HG03135 (cell line): ENCODE results near the gene EVA1A.
"Not testable (repeated sequence)": the region's sequence is repeated elsewhere in the genome, so short reads cannot be mapped to it uniquely, and the experiment has no call there.

Experiments
- ATAC-seq: cut with Tn5 transposase; IDR thresholded peaks from one replicate; pipeline ENCODE4 v1.9.1; 2021; ENCODE audit warnings: mild to moderate bottlenecking, moderate library complexity; ENCODE audit not compliant: unreplicated experiment

EVA1A gene

DNA sequence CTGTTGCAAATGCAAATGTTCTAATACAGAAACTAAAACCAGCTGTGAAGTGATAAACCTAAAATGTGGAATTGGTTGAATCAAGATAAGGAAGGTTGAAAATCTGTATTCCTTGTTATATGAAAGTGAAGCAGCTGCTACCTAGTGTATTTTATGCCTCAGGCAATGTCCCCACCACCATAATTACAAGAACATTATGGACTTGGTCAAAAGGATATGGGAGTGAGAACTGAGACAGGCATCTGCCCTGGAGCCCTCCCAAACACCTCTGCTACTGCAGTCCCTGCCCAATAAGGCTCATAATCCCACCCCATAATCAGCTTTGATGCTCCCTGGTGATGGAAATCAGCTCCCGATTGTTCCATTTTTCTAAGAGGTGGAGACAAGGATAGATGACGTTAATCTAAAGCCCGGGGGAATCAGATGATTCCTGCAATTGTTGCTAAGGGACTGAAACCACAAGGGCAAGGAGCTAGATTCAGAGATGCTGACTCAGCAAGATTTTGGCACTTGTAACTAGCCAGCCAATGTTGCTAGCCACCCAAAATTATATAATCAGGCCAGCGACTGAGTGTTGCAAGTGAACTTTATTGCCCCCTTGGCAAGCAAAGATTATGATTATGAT lies 69.5 kb downstream of the EVA1A start:
- no peak for ATAC-seq

DNA sequence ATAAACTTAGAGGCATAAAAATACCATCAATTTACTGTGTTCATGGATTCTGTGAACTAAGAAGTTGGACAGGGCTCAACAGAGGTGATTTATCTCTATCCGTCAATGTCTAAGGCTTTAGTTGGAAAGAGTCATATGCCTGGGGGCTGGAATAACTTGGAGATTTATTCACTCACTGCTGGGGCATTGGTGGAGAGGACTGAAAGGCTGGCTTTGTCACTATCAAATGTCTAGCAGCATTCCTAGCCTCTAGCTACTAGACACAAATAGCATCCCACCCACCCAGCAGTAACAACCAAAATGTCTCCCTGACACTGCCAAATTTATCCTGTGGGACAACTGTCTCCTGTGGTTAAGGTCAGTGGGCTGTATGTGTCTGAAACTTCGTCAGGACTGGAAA lies 71.0 kb downstream of the EVA1A start:
- ATAC-seq = no peak

DNA sequence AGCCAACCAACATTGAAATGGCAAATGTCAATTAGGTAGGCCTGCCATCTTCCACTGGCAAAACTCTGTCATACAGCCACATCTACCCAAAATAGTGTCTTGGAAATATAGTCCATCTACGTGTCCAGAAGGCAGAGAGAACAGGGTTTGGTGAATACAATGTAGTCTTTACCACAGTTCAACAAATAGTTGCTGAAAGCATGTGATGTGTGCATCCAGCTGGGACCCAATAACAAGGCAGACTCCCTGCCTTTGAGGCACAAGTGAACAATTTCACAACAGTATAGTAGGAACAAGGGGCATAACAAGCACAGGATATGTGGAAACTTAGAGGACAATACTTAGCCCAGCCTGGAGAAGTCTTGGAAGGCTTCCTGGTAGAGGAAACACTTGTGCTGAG lies 72.6 kb downstream of the EVA1A start:
- ATAC-seq = no peak

DNA sequence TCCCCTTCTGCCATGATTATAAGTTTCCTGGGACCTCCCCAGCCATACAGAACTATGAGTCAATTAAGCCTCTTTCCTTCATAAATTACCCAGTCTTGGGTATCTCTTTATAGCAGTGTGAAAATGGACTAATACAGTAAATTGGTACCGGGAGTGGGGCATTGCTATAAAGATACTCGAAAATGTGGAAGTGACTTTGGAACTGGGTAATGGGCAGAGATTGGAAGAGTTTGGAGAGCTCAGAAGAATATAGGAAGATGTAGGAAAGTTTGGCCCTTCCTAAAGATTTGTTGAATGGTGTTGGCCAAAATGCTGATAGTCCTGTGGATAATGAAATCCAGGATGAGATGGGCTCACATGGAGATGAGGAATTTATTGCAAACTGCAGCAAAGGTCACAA lies 74.0 kb downstream of the EVA1A start:
- ATAC-seq = not testable (repeated sequence)

DNA sequence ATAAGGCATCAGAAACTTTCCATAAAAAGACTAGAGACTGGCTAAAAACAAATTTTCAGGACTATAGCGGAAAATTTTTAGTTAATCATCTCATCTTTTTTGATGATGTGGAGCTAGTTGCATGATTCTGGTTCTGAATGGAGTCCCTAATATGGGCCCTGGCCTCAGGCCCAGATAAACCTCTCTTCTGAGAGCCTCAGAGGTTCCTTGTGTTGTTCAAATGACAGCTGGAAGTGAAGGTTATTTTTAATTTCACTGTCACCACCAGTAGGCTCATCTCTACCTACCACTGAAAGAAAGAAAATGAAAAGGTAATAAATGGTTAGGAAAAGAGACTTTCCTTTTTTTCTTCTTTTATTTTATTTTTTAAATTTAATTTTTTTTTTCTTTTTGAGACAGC lies 75.9 kb downstream of the EVA1A start:
- ATAC-seq = no peak

DNA sequence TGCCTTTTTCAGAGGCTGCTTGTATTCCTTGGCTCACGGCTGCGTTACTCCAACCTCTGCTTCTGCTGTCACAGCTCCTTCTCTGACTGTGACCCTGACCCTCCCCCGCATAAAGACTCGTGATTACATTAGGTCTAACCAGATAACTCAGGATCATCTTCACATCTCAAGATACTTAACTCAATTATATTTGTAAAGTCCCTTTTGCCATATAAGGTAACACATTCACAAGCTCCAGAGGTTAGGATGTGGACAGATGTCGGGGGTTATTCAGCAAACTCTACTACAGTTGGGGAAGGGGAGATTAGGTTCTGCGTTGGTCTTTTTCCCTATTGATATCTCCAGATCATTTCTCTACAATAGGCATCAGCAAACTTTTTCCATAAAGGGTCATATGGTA lies 76.9 kb downstream of the EVA1A start:
- no peak for ATAC-seq

GRCh38 chr2:75482398-75482797 lies 78.3 kb downstream of the EVA1A start:
- no peak for ATAC-seq

DNA sequence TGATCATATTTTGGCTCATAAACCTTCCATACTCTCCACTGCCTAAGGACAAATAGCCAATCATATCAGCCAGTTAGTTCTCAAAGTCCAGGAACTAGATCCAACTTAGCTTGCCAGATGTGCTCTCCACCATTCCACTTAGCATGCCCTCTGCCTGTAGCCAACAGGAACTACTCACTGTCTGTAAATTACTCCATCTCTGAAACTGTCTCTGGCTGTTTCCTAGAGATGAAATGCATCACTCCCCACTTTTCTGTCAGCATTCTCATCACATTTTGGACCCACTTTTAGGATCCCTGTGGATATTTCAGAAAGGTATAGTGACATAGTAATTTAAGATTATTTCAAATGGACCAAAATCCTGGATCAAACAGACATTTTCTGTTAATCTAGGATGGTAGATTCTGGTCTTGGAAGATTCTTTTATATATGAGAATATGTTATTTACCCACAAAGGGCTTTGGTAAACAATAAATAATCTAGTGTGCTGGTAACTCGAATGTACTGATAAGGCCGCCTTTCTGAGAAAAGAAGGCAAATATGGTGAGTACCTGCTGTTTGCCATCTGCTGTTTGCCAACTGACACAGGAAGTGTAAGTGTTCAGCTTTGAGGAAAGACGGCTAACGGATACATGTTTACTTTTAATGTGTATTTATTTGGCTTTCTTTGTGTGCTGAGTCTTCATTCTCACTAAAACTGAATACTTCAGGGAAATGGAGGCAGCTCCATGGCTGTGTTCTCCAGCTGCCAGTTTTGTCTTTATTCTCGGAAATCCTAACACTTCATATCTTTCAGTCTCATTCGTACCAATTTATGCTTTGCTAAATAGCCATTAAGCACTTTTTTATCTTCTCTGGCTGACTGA lies 79.5 kb downstream of the EVA1A start:
- ATAC-seq = no peak

- ATAC-seq = not testable (repeated sequence)
These were observed 83.0 kb downstream of the EVA1A start for GRCh38 chr2:75477696-75478095.

DNA sequence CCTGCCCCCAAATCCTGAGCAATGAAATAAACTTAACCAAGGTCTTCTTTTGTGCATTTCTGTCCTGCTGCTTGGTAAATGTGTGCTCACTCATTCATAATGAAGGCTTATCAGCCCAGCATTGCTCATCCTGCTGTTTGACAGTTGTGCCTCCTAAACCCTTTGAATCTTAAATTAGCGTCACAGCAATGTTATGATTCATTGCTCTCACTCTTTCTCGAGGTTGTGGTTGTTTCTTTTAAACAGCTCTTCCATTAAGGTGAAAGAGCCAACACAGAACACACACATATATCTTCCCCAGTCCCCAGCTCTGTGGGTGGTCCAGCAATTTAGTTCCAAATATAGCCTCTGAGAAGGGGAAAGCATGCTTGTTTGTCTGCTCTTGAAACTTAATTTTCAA lies 84.0 kb downstream of the EVA1A start:
- ATAC-seq = no peak

GRCh38 chr2:75475976-75476375 lies 84.8 kb downstream of the EVA1A start:
- no peak for ATAC-seq

DNA sequence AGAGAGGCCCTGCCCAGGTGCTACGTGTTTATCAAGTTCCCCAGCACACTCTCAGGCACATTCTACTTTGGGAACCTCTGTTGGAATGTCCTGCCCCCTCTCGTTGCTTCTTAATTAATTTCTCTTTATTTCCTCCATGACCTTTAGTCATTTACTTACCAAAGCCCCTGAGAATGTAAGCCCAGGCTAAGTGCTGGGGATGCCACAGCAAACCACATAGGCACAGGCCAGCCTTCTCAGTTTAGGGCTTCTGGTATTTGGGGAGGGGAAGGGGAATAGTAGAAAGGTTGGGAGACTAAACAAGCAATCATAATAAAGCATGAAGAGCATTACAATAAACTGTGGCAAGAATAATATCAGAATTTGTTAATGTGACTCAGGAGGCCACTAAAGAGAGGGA lies 85.7 kb downstream of the EVA1A start:
- ATAC-seq = no peak

- no peak for ATAC-seq
These were observed 86.6 kb downstream of the EVA1A start for GRCh38 chr2:75474115-75474514.

- no peak for ATAC-seq
These were observed 93.9 kb downstream of the EVA1A start for GRCh38 chr2:75466708-75467311.

DNA sequence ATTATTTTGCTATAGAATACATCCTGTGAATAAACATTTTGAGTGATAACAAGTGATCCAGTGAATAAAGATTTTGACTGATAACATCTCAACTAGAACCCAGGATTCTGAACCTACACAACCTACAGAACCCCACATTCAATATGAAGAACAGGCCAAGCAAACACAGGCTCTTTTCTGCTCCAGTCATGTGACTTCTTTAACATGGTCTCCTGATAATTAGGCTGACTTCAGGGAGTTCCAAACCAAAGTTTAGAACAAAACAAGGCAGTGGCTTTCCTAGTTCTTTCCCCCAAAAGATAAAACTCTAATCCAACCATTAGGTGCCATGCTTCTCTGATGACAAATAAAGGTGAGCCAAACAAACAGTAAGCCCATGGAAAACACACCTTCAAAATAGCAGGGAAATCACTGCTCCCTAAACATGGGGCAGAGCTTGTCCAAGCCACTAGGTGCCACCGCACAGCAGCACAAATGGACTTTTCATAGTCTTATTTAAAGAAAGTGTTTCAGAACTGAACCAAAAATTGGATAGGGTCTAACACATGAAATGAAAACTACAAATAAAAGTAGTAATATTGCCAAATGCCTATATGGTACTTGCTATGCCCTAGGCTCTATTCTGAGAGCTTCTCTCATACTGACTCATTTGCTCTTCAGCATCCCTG lies 95.3 kb downstream of the EVA1A start:
- ATAC-seq = no peak

- no peak for ATAC-seq
These were observed 96.3 kb downstream of the EVA1A start for GRCh38 chr2:75464348-75464946.

- ATAC-seq = no peak
These were observed 98.0 kb downstream of the EVA1A start for GRCh38 chr2:75462721-75463120.

DNA sequence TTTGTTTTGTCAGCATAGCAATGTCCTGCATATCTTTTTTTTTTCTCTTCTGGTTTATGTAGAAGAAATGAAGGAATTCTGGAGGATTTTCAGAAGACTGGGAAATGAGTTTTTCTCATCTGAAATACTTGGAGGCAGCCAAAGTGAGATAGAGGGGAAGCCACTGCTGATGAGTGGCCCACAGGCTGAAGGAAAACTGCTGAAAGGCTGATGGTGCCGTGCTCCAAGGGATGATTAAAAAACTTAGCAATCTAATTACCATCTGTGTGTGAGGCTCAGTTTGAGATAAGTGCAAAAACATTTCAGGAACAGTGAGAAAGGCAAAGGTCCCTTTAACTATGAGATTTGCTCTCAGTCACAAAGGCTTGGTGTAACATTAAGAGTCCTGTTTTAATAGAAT lies 98.5 kb downstream of the EVA1A start:
- ATAC-seq = no peak

DNA sequence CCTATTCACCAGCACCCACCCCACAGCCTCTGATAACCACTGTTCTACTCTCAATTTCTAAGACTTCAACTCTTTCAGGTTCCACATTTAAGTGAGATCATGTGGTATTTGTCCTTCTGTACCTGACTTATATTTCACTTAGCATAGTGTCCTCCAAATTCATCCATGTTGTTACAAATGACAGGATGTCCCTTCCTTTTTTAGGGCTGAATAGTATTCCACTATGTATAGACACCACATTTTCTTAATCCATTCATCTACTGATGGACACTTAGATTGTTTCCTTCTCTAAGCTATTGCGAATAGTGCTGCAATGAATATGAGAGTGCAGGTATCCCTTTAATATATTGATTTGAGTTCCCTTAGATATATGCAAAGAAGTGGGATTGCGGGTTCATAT lies 100.1 kb downstream of the EVA1A start:
- ATAC-seq = no peak

- ATAC-seq = no peak
These were observed 101.0 kb downstream of the EVA1A start for GRCh38 chr2:75459565-75460310.
